Heart right ventricle (tissue), 16 donors: ENCODE data around the gene ACP6. TPM values are rescaled to one million over a fixed set of nuclear protein-coding genes. Genes with fewer than 3 reads are reported as not detected.

Experiments
- ATAC-seq, 8 donors: fragments of 200-7000 bp; cut with Tn5 transposase; one replicate each; pipeline ENCODE4 v1.9.1; 2020; ENCODE audit warnings: mild to moderate bottlenecking in 8 of 8, moderate library complexity in 8 of 8, moderate number of reproducible peaks in 1 of 8
- DNase-seq, 2 donors: peaks; one replicate each; pipeline ENCODE4 v3.0.0-alpha.2; 2020
- H3K27ac ChIP-seq, 10 donors: fragments of 200-600 bp; sonication (generic) in 2 of 10; one replicate each; pipeline versions ENCODE4 v1.5.0 to v1.8.0; 2020 to 2022; ENCODE audit warnings: mild to moderate bottlenecking in 3 of 10
- H3K27me3 ChIP-seq, 7 donors: fragments of 200-600 bp; one replicate each; pipeline ENCODE4 v1.8.0; 2021 to 2022; ENCODE audit warnings: mild to moderate bottlenecking in 2 of 7
- H3K36me3 ChIP-seq, 9 donors: fragments of 200-600 bp; sonication (generic) in 1 of 9; one replicate each; pipeline versions ENCODE4 v1.5.0 to v1.8.0; 2020 to 2022; ENCODE audit warnings: mild to moderate bottlenecking in 2 of 9
- H3K4me1 ChIP-seq, 9 donors: fragments of 200-600 bp; sonication (generic) in 1 of 9; one replicate each; pipeline versions ENCODE4 v1.5.0 to v1.8.0; 2020 to 2022; ENCODE audit warnings: mild to moderate bottlenecking in 4 of 9
- H3K4me3 ChIP-seq, 10 donors: fragments of 200-600 bp; sonication (generic) in 2 of 10; one replicate each; pipeline versions ENCODE4 v1.5.0 to v1.8.0; 2020 to 2022; ENCODE audit warnings: mild to moderate bottlenecking in 7 of 10, moderate library complexity in 2 of 10
- H3K9me3 ChIP-seq, 11 donors: fragments of 200-600 bp in 10 of 11; sonication (generic) in 2 of 11; one replicate each; pipeline versions ENCODE4 v1.5.0 to v1.8.0; 2013 to 2022; ENCODE audit warnings: mild to moderate bottlenecking in 2 of 11, control low read depth in 1 of 11, moderate library complexity in 1 of 11
- WGBS, 2 donors: extraction: QIAGEN DNeasy Blood & Tissue Kit; methylation state at CpG; one replicate each; pipeline ENCODE4 v1.1.7; 2013; ENCODE audit warnings: inconsistent platforms in 1 of 2; 5-methylcytosine and 5-hydroxymethylcytosine counted together
- intact Hi-C, 10 donors: fragments of 100-400 bp; cut with DNase I; formaldehyde crosslinking; loops; one replicate each; pipeline versions ENCODE4 v1.11.1 to v1.14.2; 2022
- polyA plus RNA-seq, 2 donors: library from polyadenylated mRNA; stranded (reverse); fragments of 200-250 nt; gene quantifications; one replicate each; pipeline ENCODE4 v1.2.3, GENCODE V29; 2013
- total RNA-seq, 10 donors: library from RNA; stranded (reverse); fragmentation: NEBNext Ultra II Directional in 3 of 10; extraction: Animal tissue kit (Norgen Biotek cat#: 25700) in 3 of 10; gene quantifications; one replicate each; pipeline versions ENCODE4 v1.2.1 to v1.2.4, GENCODE V29; 2021 to 2023
- TF ChIP-seq, protein P1 (sequence below), 9 donors: fragments of 200-600 bp; sonication (generic) in 2 of 9; IDR thresholded peaks; one replicate each; pipeline versions ENCODE4 v1.5.0 to v1.8.0; 2021 to 2022; ENCODE audit warnings: antibody characterized with exemption in 9 of 9, mild to moderate bottlenecking in 5 of 9, moderate library complexity in 1 of 9
- donor health status: Arrhythmogenic right ventricular cardiomyopathy.
- donor health status: ischemic (EF 13 %, LVEDD 7.1; RV severe dilation, severe dysfunction).
- donor health status: healthy with polysubstance abuse.
- donor health status: DM: no; HTN: yes; CAD: no.
- donor health status: DM: no; HTN: no; CAD: no.
- donor health status: ischemic (EF 25% LVEDD 6.9; RV normal size, moderate dysfunction).
- donor health status: ischemic (EF 25% LVEDD 5.7; RV mildly dilated, moderate dysfunction).
- donor health status: healthy.
- donor health status: DM: yes; HTN: yes; CAD: no.
- donor health status: Ischemic cardiomyopathy.
- donor health status: ischemic (EF 35%, LVEDD 5.7; RV mildly dilated, moderate dysfunction).
- donor health status: nonischemic (EF 11% LVEDD 7.7; RV severe dilation, severe dysfunction).
- donor health status: DM: yes; HTN: yes; CAD: no.
- donor health status: PGD.
- donor health status: ischemic (EF 29% LVEDD 5.4; RV normal size, mild dysfunction).
- donor health status: nonischemic (EF 23%, LVEDD 6.1; RV moderate dilation, normal function).

Gene ACP6
- total and polyA plus RNA-seq, 12 donors = 5.0 to 24.8 (median 16.1) TPM

DNA sequence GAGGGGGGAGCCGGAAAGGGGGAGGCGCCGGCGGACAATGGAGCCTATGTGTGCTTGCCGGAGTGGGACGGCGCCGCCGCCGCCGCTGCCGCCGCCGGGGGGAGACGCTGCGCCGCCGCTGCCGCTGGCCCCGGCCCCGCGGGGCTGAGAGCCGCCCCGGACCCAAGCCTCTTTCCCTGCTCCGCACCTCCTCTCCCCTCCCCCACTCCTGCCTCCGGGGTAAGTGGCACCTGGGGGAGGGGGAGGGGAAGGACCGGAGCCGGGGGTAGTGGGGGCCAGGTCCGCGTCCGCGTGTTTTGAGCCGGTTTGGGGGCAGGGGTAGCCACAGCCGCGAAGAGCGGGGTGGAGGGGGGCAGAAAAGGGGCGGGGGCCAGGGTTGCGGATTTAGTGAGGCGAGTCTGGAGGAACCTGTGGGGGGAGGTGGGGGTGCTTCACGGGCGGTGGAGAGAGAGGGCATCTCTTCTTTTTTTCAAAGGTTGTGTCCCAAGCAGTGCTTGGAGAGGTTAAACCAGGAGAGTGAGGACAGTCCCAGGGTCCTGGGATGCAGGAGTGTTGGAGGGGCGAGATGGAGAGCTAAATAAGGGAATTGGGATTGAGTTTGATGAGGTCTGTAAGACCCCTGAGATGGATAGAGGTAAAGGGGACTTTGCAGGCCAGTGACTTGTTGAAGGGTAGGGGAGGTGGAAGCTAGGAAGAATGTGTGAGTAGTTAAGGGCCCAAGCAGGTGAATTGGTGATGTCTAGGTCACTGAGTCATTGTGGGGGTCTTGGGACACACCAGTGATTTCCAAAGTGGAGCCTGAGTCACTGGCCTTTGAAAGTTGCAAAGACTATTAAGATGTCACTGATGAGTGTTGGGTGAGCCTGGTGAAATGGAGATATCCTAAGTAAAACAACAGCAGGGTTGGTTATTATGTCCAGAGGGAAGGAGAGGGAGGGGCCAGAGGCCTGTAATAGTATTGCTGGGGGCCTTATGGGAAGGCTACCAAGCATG, 69.9 kb downstream of the ACP6 start:
- Histone ChIP-seq H3K4me1 (peaks cover 5 to 48% (median 17%) of the 10 kb centered on the region in 9 donors), H3K27ac (peak overlapping the region in 9 of 10 donors; percentile 78 to 96 (median 90)), H3K9me3 (no peaks in the 10 kb centered on the region), H3K4me3 (peak overlapping the region; percentile 60 to 94 (median 85)), H3K27me3 (peaks cover 0 to 18% (median 0%) of the 10 kb centered on the region in 7 donors), H3K36me3 (peaks cover 0 to 10% (median 0%) of the 10 kb centered on the region in 9 donors)
- ATAC-seq (no peak), DNase-seq (no peak)
- TF ChIP-seq, protein P1, sequence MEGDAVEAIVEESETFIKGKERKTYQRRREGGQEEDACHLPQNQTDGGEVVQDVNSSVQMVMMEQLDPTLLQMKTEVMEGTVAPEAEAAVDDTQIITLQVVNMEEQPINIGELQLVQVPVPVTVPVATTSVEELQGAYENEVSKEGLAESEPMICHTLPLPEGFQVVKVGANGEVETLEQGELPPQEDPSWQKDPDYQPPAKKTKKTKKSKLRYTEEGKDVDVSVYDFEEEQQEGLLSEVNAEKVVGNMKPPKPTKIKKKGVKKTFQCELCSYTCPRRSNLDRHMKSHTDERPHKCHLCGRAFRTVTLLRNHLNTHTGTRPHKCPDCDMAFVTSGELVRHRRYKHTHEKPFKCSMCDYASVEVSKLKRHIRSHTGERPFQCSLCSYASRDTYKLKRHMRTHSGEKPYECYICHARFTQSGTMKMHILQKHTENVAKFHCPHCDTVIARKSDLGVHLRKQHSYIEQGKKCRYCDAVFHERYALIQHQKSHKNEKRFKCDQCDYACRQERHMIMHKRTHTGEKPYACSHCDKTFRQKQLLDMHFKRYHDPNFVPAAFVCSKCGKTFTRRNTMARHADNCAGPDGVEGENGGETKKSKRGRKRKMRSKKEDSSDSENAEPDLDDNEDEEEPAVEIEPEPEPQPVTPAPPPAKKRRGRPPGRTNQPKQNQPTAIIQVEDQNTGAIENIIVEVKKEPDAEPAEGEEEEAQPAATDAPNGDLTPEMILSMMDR (IDR thresholded peaks at IDR 0.05) = peak in 5 of 9 donors; percentile 25 to 55 (median 29)
- WGBS, 2 donors = 0 to 1% methylated on average over 21 to 42 of the region's 42 CpGs
- intact Hi-C loops = loop anchor here in 2 of 10 donors (2.0 kb wide), 1 partner anchor 60 kb away; the partner anchor contains the start of gene BCL9 (in 2 of the 2)

DNA sequence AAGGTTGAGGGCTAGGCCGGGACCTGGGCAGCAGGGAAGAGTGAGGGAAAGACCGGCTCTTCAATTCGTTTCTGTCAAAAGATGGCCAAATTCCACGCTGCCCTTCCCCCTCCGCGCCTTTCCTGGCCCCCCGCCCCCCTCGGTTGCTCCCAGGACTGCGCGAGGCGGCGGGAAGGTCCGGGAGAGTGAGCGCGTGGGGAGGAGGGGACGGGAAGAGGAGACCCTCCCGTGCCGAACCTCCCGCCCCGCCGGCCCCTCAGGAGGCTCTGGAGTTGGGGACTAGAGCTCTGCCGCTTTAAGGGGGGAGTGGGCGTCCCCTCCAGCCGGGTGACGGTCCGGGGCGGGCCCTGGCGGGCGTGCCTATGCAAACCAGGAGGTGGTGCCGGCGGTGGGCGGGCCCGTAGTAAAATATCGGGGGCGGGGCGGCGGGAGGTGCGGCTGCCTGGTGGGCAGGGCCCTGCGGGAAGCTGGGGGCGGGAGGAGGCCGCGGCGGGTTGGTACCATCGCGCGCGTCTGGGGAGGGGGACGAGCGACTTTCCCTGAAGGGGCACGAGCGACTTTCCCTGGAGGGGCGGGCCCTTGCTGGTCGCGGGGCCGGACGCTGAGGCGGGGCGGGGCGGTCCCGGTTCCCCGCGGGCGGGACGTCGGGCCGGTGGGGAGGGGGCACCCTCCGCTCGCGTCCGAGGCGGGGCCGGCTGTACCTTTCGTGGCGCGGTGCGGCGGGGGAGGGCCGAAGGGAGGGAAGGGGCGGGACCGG, 70.8 kb downstream of the ACP6 start:
- TF ChIP-seq, protein P1 (IDR thresholded peaks at IDR 0.05) = no peak
- peak overlapping the region; percentile 60 to 94 (median 85) for H3K4me3 ChIP-seq
- H3K36me3 ChIP-seq = peaks cover 0 to under 1% (median 0%) of the 10 kb centered on the region in 9 donors
- intact Hi-C loops = loop anchor here in 9 of 10 donors (1.0 to 10.0 kb wide), 4 partner anchors 55 to 59 kb away; partner anchors contain the start of gene BCL9 (in 7 of the 9)
- H3K27ac ChIP-seq = peak overlapping the region; percentile 79 to 96 (median 90)
- H3K4me1 ChIP-seq = peaks cover 5 to 42% (median 17%) of the 10 kb centered on the region in 9 donors
- no peaks in the 10 kb centered on the region for H3K9me3 ChIP-seq
- 0 to 1% methylated on average over 53 to 80 of the region's 80 CpGs for WGBS, 2 donors
- DNase-seq (peak; percentile 97 to 99), ATAC-seq (peak; percentile 93 to 98 (median 95))
- H3K27me3 ChIP-seq = peaks cover 0 to 18% (median 0%) of the 10 kb centered on the region in 7 donors

DNA sequence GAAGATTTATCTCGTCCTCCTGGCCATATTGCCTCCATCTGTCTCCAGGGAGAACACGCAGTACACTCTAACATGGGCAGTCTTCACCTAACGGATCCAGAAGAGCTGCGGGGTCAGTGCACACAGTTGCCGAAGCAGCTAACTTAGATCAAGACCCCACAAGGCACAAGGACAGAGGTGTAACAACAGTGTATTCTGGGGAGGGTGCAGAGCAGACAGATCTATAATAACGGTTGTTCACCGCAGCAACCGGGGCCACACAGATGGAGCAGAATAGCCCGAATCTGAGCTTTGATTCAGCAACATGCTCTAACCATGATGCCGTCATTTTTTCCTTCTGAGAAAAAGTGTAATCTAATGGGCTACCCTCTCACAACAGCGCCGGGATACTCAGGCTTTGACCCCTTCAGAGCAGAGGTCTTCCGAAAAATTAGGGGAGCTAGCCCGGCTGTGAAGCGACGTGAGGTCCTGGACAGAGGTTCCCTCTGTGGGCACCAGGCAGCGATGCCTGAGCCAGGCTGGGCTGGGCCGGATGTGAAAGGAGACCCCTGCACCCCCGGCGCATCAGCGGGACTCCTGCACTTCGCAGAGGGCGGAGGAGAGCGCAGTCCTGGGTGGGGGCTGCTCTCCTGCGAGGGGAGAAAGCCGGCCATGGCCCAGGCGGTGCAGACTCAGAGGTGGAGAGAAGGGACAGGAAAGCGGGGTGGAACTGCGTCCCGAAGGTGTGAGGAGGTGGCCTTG, 71.5 kb downstream of the ACP6 start:
- intact Hi-C loops = loop anchor here in 7 of 10 donors (1.0 to 10.0 kb wide), 4 partner anchors 54 to 58 kb away; partner anchors contain the start of gene BCL9 (in 5 of the 7)
- Histone ChIP-seq H3K36me3 (no peaks in the 10 kb centered on the region), H3K27me3 (peaks cover 0 to 22% (median 0%) of the 10 kb centered on the region in 7 donors), H3K27ac (peak overlapping the region; percentile 79 to 96 (median 90)), H3K4me3 (peak overlapping the region; percentile 60 to 94 (median 85)), H3K4me1 (peaks cover 5 to 36% (median 17%) of the 10 kb centered on the region in 9 donors), H3K9me3 (no peaks in the 10 kb centered on the region)
- ATAC-seq = peak; percentile 6 to 63 (median 29)
- 4% methylated on average over 27 to 30 of the region's 30 CpGs for WGBS, 2 donors
- DNase-seq = peak in 1 of 2 donors; percentile 54
- TF ChIP-seq, protein P1 (IDR thresholded peaks at IDR 0.05) = no peak
